Measurements from ENCODE around the gene SELENOK.

GRCh38 chr3:53846851-53847155 is 44.9 kb downstream of the SELENOK start:
- TF ChIP-seq CTCF (conservative IDR thresholded peaks at IDR 0.05; ENCODE audit: low read depth, low read length) (no peak), RFX5 (IDR thresholded peaks at IDR 0.05; ENCODE audit: low read depth, low read length) (no peak), SMC3 (IDR thresholded peaks at IDR 0.05; ENCODE audit: low read depth, low read length) (no peak), POLR2A (IDR thresholded peaks at IDR 0.05; ENCODE audit: low read depth, low read length) (no peak), RAD21 (IDR thresholded peaks at IDR 0.05; ENCODE audit: low read length) (no peak), MAFK (IDR thresholded peaks at IDR 0.05; ENCODE audit: low read depth, low read length) (no peak), CEBPB (IDR thresholded peaks at IDR 0.05; ENCODE audit: low read depth, low read length) (no peak), NFE2L2 (IDR thresholded peaks at IDR 0.05; ENCODE audit: low read depth, low read length) (no peak), MAZ (IDR thresholded peaks at IDR 0.05; ENCODE audit: borderline replicate concordance, low read depth, low read length) (no peak)
- TF ChIP-seq, protein P1, sequence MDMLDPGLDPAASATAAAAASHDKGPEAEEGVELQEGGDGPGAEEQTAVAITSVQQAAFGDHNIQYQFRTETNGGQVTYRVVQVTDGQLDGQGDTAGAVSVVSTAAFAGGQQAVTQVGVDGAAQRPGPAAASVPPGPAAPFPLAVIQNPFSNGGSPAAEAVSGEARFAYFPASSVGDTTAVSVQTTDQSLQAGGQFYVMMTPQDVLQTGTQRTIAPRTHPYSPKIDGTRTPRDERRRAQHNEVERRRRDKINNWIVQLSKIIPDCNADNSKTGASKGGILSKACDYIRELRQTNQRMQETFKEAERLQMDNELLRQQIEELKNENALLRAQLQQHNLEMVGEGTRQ (IDR thresholded peaks at IDR 0.05; ENCODE audit: low read depth, low read length), result no peak

All from IMR-90 (cell line).